8988T (cell line): ENCODE data around the gene TMEM240.
"Not testable (repeated sequence)": the region's sequence is repeated elsewhere in the genome, so short reads cannot be mapped to it uniquely, and the experiment has no call there.

Experiments used
- DNase-seq: peaks from one replicate; pipeline ENCODE4 v3.0.0; 2011

The TMEM240 gene

GRCh38 chr1:1556961-1557360, 16.5 kb upstream of the TMEM240 start:
- not testable (repeated sequence) for DNase-seq

- no peak for DNase-seq
These were observed 16.1 kb upstream of the TMEM240 start for GRCh38 chr1:1556505-1556904.

GRCh38 chr1:1554926-1555915, 14.8 kb upstream of the TMEM240 start:
- no peak for DNase-seq

GRCh38 chr1:1554550-1554925, 14.1 kb upstream of the TMEM240 start:
- DNase-seq, result no peak

- DNase-seq, result no peak
These were observed 13.5 kb upstream of the TMEM240 start for GRCh38 chr1:1553821-1554494.

- DNase-seq, result no peak
These were observed 11.8 kb upstream of the TMEM240 start for GRCh38 chr1:1552263-1552639.

- DNase-seq, result no peak
These were observed 11.3 kb upstream of the TMEM240 start for GRCh38 chr1:1551524-1552262.

- peak; percentile 57 for DNase-seq
These were observed 10.4 kb upstream of the TMEM240 start for GRCh38 chr1:1550591-1551432.

GRCh38 chr1:1550087-1550486, 9.7 kb upstream of the TMEM240 start:
- no peak for DNase-seq

GRCh38 chr1:1548591-1548990, 8.2 kb upstream of the TMEM240 start:
- DNase-seq, result no peak

GRCh38 chr1:1547476-1547875, 7.1 kb upstream of the TMEM240 start:
- no peak for DNase-seq

GRCh38 chr1:1547011-1547410, 6.6 kb upstream of the TMEM240 start:
- no peak for DNase-seq

GRCh38 chr1:1545946-1546737, 5.7 kb upstream of the TMEM240 start:
- DNase-seq, result no peak

GRCh38 chr1:1544544-1544943, 4.1 kb upstream of the TMEM240 start:
- DNase-seq, result no peak

- DNase-seq, result no peak
These were observed 3.3 kb upstream of the TMEM240 start for GRCh38 chr1:1543706-1544099.

GRCh38 chr1:1542766-1543705, 2.6 kb upstream of the TMEM240 start:
- DNase-seq, result no peak

GRCh38 chr1:1541956-1542765, 1.7 kb upstream of the TMEM240 start:
- no peak for DNase-seq

- no peak for DNase-seq
These were observed 599 bp upstream of the TMEM240 start for GRCh38 chr1:1540818-1541628.
